Smooth muscle cell (in vitro differentiated cells): Measurements from ENCODE around the gene GABARAPL1. TPM values are rescaled to one million over a fixed set of nuclear protein-coding genes. Genes with fewer than 3 reads are reported as not detected.
A peak's percentile ranks its signal among the peaks of the same experiment; 100 is the strongest.

Experiments used
- DNase-seq: peaks from one replicate; lab custom pipeline; 2025; ENCODE audit not compliant: unreplicated experiment; lab: John Stamatoyannopoulos, UW
- H2AFZ ChIP-seq: fragments of 200-600 bp; sonication (generic); 2 replicates; pipeline ENCODE4 v1.6.0; 2016; ENCODE audit warnings: antibody characterized with exemption, low read depth, mild to moderate bottlenecking
- H3F3A ChIP-seq: fragments of 200-600 bp; sonication (generic); 2 replicates; pipeline ENCODE4 v1.6.0; 2017; ENCODE audit warnings: antibody characterized with exemption, low read depth
- H3K27ac ChIP-seq: fragments of 200-600 bp; sonication (generic); 2 replicates; pipeline ENCODE4 v1.5.1; 2016; ENCODE audit warnings: low read depth, mild to moderate bottlenecking
- H3K27me3 ChIP-seq: fragments of 200-600 bp; sonication (generic); 2 replicates; pipeline ENCODE4 v1.6.1; 2016; ENCODE audit warnings: low read depth, mild to moderate bottlenecking
- H3K36me3 ChIP-seq: fragments of 200-600 bp; sonication (generic); 2 replicates; pipeline ENCODE4 v1.5.1; 2016; ENCODE audit warnings: low read depth
- H3K4me1 ChIP-seq: fragments of 200-600 bp; sonication (generic); 2 replicates; pipeline ENCODE4 v1.5.1; 2016; ENCODE audit warnings: low read depth
- H3K4me2 ChIP-seq: fragments of 200-600 bp; sonication (generic); 2 replicates; pipeline ENCODE4 v1.6.0; 2016; ENCODE audit warnings: mild to moderate bottlenecking
- H3K4me3 ChIP-seq: fragments of 200-600 bp; sonication (generic); 2 replicates; pipeline ENCODE4 v1.5.1; 2016; ENCODE audit warnings: mild to moderate bottlenecking
- H3K79me2 ChIP-seq: fragments of 200-600 bp; sonication (generic); 2 replicates; pipeline ENCODE4 v1.6.0; 2016; ENCODE audit warnings: low read depth, mild to moderate bottlenecking
- H3K9ac ChIP-seq: fragments of 200-600 bp; sonication (generic); 2 replicates; pipeline ENCODE4 v1.6.0; 2016; ENCODE audit warnings: low read depth
- H3K9me3 ChIP-seq: fragments of 200-600 bp; sonication (generic); replicated peaks from 2 replicates; pipeline ENCODE4 v1.5.1; 2016; ENCODE audit warnings: low read depth
- H4K20me1 ChIP-seq: fragments of 200-600 bp; sonication (generic); 2 replicates; pipeline ENCODE4 v1.6.0; 2016; ENCODE audit warnings: low read depth
- WGBS: methylation state at CpG from one replicate; pipeline ENCODE4 v1.1.7; 2016; ENCODE audit warnings: low lambda C conversion rate; 5-methylcytosine and 5-hydroxymethylcytosine counted together
- polyA plus RNA-seq: library from polyadenylated mRNA; unstranded; fragments of >200 nt; fragmentation: Nextera tagmentation; extraction: Ambion mirVana; gene quantifications from 2 replicates; pipeline ENCODE4 v1.2.1, GENCODE V29; 2016
- total RNA-seq: library from RNA; depleted of rRNA; stranded (reverse); fragments of >200 nt; gene quantifications from 2 replicates; pipeline ENCODE4 v1.2.3, GENCODE V29; 2014
- TF ChIP-seq, protein P1 (sequence below): fragments of 200-600 bp; sonication (generic); IDR thresholded peaks from 2 replicates; pipeline ENCODE4 v1.5.1; 2017; ENCODE audit warnings: borderline replicate concordance, mild to moderate bottlenecking, antibody characterized with exemption; ENCODE audit not compliant: insufficient read depth, poor library complexity, severe bottlenecking

The GABARAPL1 gene
- total and polyA plus RNA-seq, 2 experiments from 2014 or later, result 83.4 to 90.0 TPM

DNA sequence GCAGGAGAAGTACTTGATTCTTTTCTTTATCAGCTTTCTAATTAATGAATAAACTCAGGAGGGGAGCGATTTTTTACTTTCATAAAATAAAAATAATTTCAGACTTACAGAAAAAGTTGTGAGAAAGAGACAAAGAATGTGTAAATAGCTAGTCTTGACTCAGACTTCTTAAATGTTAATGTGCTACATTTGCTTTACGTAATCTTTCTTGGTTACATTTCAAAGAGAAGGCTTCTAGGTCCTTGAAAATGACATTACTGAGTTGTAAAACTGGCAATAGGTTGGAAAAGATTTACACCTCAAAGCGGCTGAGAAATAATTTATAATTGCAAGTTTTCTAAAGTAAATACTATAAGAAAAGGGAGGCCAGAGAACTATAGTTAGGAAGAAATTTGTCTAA, 28.6 kb downstream of the GABARAPL1 start:
- H3K4me3 ChIP-seq, result no peak overlapping the region
- H3K79me2 ChIP-seq, result no peaks in the 10 kb centered on the region
- no peaks in the 10 kb centered on the region for H3K27me3 ChIP-seq
- peak overlapping the region; percentile 8 for H3K4me2 ChIP-seq
- H4K20me1 ChIP-seq, result no peaks in the 10 kb centered on the region
- WGBS, result 30% methylated on average over 3 of the region's 3 CpGs
- H3K9ac ChIP-seq, result no peak overlapping the region
- H3K27ac ChIP-seq, result no peak overlapping the region
- DNase-seq, result no peak
- no peaks in the 10 kb centered on the region for H3K9me3 ChIP-seq
- peaks cover 4% of the 10 kb centered on the region for H3K4me1 ChIP-seq
- no peaks in the 10 kb centered on the region for H3F3A ChIP-seq
- peak overlapping the region; percentile 19 for H2AFZ ChIP-seq
- TF ChIP-seq, protein P1, sequence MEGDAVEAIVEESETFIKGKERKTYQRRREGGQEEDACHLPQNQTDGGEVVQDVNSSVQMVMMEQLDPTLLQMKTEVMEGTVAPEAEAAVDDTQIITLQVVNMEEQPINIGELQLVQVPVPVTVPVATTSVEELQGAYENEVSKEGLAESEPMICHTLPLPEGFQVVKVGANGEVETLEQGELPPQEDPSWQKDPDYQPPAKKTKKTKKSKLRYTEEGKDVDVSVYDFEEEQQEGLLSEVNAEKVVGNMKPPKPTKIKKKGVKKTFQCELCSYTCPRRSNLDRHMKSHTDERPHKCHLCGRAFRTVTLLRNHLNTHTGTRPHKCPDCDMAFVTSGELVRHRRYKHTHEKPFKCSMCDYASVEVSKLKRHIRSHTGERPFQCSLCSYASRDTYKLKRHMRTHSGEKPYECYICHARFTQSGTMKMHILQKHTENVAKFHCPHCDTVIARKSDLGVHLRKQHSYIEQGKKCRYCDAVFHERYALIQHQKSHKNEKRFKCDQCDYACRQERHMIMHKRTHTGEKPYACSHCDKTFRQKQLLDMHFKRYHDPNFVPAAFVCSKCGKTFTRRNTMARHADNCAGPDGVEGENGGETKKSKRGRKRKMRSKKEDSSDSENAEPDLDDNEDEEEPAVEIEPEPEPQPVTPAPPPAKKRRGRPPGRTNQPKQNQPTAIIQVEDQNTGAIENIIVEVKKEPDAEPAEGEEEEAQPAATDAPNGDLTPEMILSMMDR, result no peak
- H3K36me3 ChIP-seq, result no peaks in the 10 kb centered on the region

- no peak for DNase-seq
- no peaks in the 10 kb centered on the region for H3K36me3 ChIP-seq
- H3K27me3 ChIP-seq, result no peaks in the 10 kb centered on the region
- H3K79me2 ChIP-seq, result no peaks in the 10 kb centered on the region
- peaks cover 4% of the 10 kb centered on the region for H3K4me1 ChIP-seq
- no peaks in the 10 kb centered on the region for H3K9me3 ChIP-seq
- H3K4me2 ChIP-seq, result peak overlapping the region; percentile 8
- no peaks in the 10 kb centered on the region for H3F3A ChIP-seq
- TF ChIP-seq, protein P1, result no peak
- no peak overlapping the region for H3K4me3 ChIP-seq
- H3K9ac ChIP-seq, result no peak overlapping the region
- WGBS, result 81% methylated on average over 2 of the region's 2 CpGs
- H3K27ac ChIP-seq, result no peak overlapping the region
- H4K20me1 ChIP-seq, result no peaks in the 10 kb centered on the region
- no peak overlapping the region for H2AFZ ChIP-seq
Measured at GRCh38 chr12:10241727-10242126, 29.1 kb downstream of the GABARAPL1 start.

DNA sequence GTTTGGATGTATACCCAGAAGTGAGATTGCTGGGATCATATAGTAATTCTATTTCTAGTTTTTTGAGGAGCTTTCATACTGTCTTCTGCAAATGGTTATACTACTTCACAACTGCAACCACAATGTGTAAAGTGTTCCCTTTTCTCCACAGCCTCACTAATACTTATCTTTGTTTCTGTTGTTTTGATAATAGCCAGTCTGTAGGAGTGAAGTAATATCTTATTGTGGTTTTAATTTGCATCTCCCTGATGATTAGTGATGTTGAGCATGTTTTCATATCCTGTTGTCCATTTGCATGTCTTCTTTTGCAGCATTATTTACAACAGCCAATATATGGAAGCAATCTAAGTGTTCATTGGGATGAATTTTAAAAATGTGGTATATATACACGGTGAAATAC, 29.9 kb downstream of the GABARAPL1 start:
- DNase-seq, result no peak
- 89% methylated on average over 1 of the region's 1 CpG for WGBS
- no peak overlapping the region for H2AFZ ChIP-seq
- no peaks in the 10 kb centered on the region for H3K27me3 ChIP-seq
- H3K36me3 ChIP-seq, result no peaks in the 10 kb centered on the region
- TF ChIP-seq, protein P1, result no peak
- no peak overlapping the region for H3K4me3 ChIP-seq
- H3K27ac ChIP-seq, result no peak overlapping the region
- no peaks in the 10 kb centered on the region for H3F3A ChIP-seq
- no peaks in the 10 kb centered on the region for H4K20me1 ChIP-seq
- no peak overlapping the region for H3K4me2 ChIP-seq
- no peaks in the 10 kb centered on the region for H3K9me3 ChIP-seq
- peaks cover 4% of the 10 kb centered on the region for H3K4me1 ChIP-seq
- no peak overlapping the region for H3K9ac ChIP-seq
- H3K79me2 ChIP-seq, result no peaks in the 10 kb centered on the region

DNA sequence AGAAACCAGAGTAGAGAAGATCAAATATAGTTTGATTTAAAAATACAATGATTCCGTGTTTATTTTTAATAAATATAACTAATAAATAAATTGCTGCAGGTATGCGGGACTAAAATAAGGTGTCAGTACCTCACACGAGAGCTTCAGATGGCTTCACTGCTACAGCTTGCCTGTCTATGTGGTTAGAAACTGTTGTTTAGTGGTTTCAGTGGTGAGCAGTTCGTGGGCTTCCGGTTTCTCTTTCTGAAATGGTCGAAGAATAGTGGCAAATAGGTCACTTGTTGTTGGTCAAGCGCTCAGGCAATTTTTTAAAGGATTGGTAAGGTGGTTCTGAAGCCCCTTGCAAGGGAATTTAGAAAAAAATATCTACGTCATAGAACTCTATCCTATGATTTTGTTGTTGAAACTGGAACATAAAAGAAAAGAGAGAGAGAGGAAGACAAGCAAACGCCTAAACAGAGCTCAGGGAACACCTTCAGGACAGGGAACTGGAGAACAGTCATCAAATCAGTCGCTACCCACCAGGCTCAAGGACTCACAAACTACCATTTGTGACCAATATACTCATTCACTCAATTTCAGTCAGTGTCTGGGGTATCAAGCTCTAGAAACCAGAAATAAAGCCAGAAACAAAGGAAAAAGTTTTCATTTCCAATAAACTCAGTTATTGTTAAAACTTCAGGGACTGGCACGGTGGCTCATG, 31.3 kb downstream of the GABARAPL1 start:
- H3K4me3 ChIP-seq, result no peak overlapping the region
- H4K20me1 ChIP-seq, result no peaks in the 10 kb centered on the region
- no peak overlapping the region for H3K27ac ChIP-seq
- WGBS, result 93% methylated on average over 11 of the region's 11 CpGs
- no peaks in the 10 kb centered on the region for H3K79me2 ChIP-seq
- H2AFZ ChIP-seq, result no peak overlapping the region
- H3K27me3 ChIP-seq, result no peaks in the 10 kb centered on the region
- peaks cover 4% of the 10 kb centered on the region for H3K4me1 ChIP-seq
- DNase-seq, result no peak
- H3K36me3 ChIP-seq, result no peaks in the 10 kb centered on the region
- no peaks in the 10 kb centered on the region for H3F3A ChIP-seq
- no peaks in the 10 kb centered on the region for H3K9me3 ChIP-seq
- no peak overlapping the region for H3K9ac ChIP-seq
- TF ChIP-seq, protein P1, result no peak
- H3K4me2 ChIP-seq, result no peak overlapping the region
